Motor neuron (in vitro differentiated cells): ENCODE data around the gene CAP2. TPM values are rescaled to one million over a fixed set of nuclear protein-coding genes. Genes with fewer than 3 reads are reported as not detected.
A peak's percentile ranks its signal among the peaks of the same experiment; 100 is the strongest.
"Not testable (repeated sequence)": the region's sequence is repeated elsewhere in the genome, so short reads cannot be mapped to it uniquely, and the experiment has no call there.

Experiments
- ATAC-seq, 8 experiments: fragments of 200-7000 bp; cut with Tn5 transposase; replicated peaks in 6 of 8; 2 replicates each; pipeline ENCODE4 v1.8.0; 2021; ENCODE audit warnings: mild to moderate bottlenecking in 8 of 8, moderate library complexity in 8 of 8
- H3K27ac ChIP-seq, 2 donors: fragments of 250-450 bp; sonication (Bioruptor Pico); 2 replicates each; pipeline ENCODE4 v1.9.0; 2021; ENCODE audit warnings: antibody characterized with exemption in 2 of 2, mild to moderate bottlenecking in 2 of 2, moderate library complexity in 1 of 2
- H3K4me1 ChIP-seq, 2 donors: fragments of 250-450 bp; sonication (Bioruptor Pico); replicated peaks in 1 of 2; 2 replicates each; pipeline ENCODE4 v1.6.1; 2021; ENCODE audit warnings: antibody characterized with exemption in 2 of 2, mild to moderate bottlenecking in 2 of 2, moderate library complexity in 1 of 2
- H3K4me3 ChIP-seq, 5 donors: fragments of 250-450 bp; sonication (Bioruptor Pico); 2 replicates each; pipeline ENCODE4 v1.9.0; 2021; ENCODE audit warnings: antibody characterized with exemption in 5 of 5, mild to moderate bottlenecking in 5 of 5, moderate library complexity in 4 of 5
- WGBS, 10 experiments: fragments of 450-650 bp; shearing (Covaris generic); methylation state at CpG; one replicate each; pipeline ENCODE4 v1.0.0; 2022; 5-methylcytosine and 5-hydroxymethylcytosine counted together
- in situ Hi-C, 9 experiments: fragments of 400-800 bp; cut with MboI; loops; one replicate each; pipeline ENCODE4 v1.15.0; 2021; ENCODE audit warnings: low sequenced_read_pairs in 9 of 9, low pct_unique_long_range_greater_than_20kb in 2 of 9; ENCODE audit not compliant: unreplicated experiment in 9 of 9
- total RNA-seq, 8 experiments: library from RNA; unstranded; fragments of 300-600 nt; gene quantifications; 2 replicates each; pipeline versions ENCODE4 v1.2.3 to v1.2.4, GENCODE V29; 2022

Gene CAP2
- total RNA-seq, 8 experiments from 2014 or later, result 0.15 to 21.8 (median 10.7) TPM

DNA sequence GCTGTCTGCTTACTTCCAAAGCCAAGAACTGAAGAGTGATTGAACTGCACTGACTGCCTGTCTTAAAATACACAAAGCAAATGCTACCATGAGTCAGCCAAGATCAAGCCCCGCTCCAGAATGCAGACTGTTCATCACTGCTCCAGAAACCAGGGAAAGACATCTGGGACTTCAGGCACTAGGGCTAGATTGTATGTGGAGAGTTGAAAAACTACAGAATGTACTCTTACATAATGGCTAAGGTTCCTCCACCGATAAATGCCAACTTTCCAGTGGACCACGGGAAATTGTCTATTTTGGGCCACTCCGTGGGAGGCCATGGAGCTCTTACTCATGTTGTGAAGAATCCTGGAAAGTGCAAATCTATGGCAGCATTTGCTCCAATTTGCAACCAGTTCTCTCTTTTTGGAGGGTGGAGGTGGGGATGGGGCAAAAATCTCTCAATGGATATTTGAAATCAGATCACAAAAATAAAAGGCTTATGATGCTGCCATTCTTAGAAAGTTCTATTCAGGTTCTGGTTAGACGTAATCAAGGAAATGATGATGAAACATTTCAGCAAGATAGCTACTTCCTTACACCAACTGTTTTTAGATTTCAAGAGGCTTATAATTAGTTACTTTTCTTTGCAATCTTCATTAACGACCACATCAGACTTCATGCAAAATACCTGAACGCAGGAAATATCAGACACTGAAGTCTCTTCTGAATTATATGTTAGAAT is 11.8 kb upstream of the CAP2 start:
- WGBS, 10 experiments, result 23 to 100% (median 87%) methylated on average over 1 to 7 of the region's 7 CpGs
- in situ Hi-C loops, result no loop called here
- no peaks in the 10 kb centered on the region for H3K4me1 ChIP-seq
- no peak for ATAC-seq
- no peak overlapping the region for H3K27ac ChIP-seq
- no peak overlapping the region for H3K4me3 ChIP-seq

DNA sequence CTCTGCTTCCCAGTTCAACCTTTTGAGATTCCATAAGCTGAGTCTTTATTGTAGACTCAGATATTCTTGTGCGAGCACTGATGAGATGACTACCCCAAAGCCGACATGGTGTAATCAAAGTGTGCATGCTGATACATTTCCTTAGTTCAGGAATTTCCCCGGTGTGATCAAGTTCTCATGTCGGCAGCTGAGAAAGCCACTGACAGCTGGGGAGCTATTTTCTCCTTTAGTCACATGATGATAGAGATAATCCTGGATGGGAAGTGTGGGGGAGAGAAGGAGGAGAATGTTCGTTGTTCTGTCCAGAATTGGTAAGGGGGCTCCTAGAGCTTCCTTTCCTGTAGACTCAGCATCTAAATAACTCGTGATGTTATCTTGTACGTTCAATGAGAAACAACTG is 7.7 kb upstream of the CAP2 start:
- H3K4me3 ChIP-seq, result no peak overlapping the region
- no peaks in the 10 kb centered on the region for H3K4me1 ChIP-seq
- H3K27ac ChIP-seq, result no peak overlapping the region
- WGBS, 10 experiments, result 3 to 90% (median 56%) methylated on average over 1 to 7 of the region's 7 CpGs; no CpG with 5 or more reads in 2 of the 10 experiments
- in situ Hi-C loops, result no loop called here
- ATAC-seq, result no peak

DNA sequence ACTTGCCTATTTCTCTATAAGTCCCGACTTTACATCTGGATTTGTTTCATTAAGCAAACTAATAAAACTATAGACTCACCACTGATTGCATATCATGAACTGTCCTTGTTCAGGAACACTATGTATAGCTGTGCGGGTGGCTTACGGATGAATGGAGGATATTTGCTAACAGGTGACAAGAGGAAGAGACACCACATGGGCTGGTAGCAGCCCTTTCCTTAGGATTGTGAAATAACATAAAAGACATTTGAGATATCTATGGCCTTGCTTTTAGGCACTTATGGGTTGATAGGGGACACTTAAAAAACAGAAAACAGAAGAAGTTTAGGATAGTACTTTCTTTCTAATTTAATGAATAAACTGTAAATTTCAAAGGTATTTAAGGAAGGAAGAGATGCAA is 5.0 kb upstream of the CAP2 start:
- Histone ChIP-seq H3K27ac (no peak overlapping the region), H3K4me3 (no peak overlapping the region), H3K4me1 (peaks cover 5 to 10% of the 10 kb centered on the region in 2 donors)
- in situ Hi-C loops, result no loop called here
- 39 to 94% (median 66%) methylated on average over 2 to 3 of the region's 3 CpGs; no CpG with 5 or more reads in 2 of the 10 experiments for WGBS, 10 experiments
- ATAC-seq, result no peak

DNA sequence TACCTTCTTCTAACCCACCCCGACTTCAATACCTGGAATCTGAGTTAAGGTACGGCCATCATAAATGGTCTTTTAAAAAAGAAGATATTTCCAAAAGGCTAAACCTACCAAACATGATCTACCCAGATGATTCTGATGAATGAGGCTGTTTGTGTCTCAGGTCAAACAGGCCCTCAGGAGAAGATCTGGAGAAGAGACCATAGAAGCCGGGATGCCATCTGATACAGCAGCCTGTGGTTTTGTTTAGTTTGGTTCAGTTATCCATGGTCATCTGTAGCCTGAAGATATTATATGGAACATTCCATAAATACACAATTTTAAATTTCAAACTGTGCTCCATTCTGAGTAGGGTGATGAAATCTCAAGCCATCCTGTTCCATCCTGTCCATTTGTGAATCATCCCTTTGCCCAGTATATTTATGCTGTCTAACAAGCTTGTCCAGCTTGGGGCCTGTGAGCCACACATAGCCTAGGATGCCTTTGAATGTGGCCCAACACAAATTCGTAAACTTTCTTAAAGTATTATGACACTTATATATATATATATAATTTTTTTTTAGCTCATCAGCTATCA is 4.0 kb upstream of the CAP2 start:
- in situ Hi-C loops, result no loop called here
- WGBS, 10 experiments, result 64 to 100% (median 94%) methylated on average over 2 to 4 of the region's 4 CpGs; no CpG with 5 or more reads in 3 of the 10 experiments
- no peak overlapping the region for H3K27ac ChIP-seq
- no peak overlapping the region for H3K4me3 ChIP-seq
- ATAC-seq, result no peak
- peaks cover 5 to 10% of the 10 kb centered on the region in 2 donors for H3K4me1 ChIP-seq

DNA sequence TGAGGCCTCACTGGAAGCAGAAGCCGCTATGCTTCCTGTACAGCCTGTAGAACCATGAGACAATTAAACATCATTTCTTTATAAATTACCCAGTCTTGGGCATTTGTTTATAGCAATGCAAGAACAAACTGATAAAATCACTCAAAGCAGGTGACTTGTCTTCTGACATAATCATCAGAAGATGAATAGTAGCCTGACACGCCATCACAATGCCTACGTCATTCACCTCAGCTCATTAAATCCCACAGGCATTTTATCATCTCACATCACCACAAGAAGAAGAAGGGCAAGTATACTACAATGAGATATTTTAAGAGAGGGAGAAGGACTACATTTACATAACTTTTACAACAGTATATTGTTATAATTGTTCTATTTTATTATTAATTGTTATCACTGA is 3.1 kb upstream of the CAP2 start:
- in situ Hi-C loops, result no loop called here
- Histone ChIP-seq H3K4me1 (peaks cover 5 to 10% of the 10 kb centered on the region in 2 donors), H3K4me3 (no peak overlapping the region), H3K27ac (no peak overlapping the region)
- ATAC-seq, result no peak
- 66 to 100% (median 95%) methylated on average over 1 to 3 of the region's 3 CpGs; no CpG with 5 or more reads in 2 of the 10 experiments for WGBS, 10 experiments

GRCh38 chr6:17391976-17392375 is 1.4 kb upstream of the CAP2 start:
- Histone ChIP-seq H3K27ac (no peak overlapping the region), H3K4me3 (no peak overlapping the region), H3K4me1 (peaks cover 5 to 10% of the 10 kb centered on the region in 2 donors)
- ATAC-seq, result no peak
- WGBS, 10 experiments, result 64 to 100% (median 92%) methylated on average over 1 to 2 of the region's 2 CpGs
- in situ Hi-C loops, result no loop called here

DNA sequence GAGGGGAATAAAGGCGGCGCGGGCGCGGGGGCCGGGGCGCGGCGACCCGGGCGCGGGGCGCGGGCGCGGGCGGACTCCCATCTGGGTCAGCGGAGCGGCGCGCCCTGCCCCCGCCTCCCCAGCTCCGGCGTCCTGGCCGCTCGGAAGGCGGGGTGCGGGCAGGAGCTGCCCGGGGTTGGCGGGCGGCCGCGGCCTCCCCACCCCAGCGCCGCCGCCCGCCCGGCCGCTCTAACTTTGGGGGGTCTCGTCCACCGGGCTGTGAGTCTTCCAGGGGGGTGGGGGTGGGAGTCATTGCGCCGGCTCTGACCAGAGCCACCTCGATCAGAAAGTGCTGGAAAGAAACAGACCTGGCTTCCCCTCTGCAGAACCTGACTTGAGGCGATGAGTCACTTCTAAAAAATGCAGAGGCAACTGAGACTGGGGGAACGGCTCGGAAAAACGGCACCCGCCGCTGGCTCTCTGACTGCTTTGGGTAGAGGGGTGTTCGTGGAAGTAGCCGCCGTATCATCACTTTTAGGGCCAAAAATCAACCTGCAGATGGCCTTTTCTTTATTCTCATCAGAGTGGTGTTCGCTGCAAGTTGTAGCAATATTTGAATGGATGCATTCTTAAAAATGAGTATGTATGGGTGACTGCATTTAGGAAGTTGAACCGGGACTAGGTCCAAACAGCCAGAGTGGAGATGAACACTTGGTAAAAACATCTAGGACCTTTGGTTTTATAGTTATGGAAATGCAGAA is 667 bp downstream of the CAP2 start:
- WGBS, 10 experiments, result 0 to 17% (median 0%) methylated on average over 1 to 8 of the region's 55 CpGs; no CpG with 5 or more reads in 2 of the 10 experiments
- peak; percentile 72 to 84 (median 80) for ATAC-seq

DNA sequence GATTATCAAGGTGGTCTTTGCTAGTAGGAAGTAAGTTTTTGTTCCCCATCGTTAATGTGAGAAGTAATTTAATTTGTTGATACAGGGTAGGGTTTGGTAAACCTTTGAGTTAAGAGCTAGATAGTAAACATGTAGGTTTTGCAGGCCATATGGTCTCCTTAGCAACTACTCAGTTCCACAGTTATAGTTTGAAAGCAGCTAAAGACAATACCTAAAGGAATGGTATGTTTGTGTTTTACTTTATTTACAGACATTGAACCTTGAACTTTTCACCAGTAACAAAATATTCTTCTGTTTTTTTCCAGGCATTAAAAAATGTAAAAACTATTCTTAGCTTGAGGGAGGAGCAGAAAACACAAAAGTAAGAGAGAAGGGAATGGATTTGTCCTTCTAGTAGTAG is 1.7 kb downstream of the CAP2 start:
- Histone ChIP-seq H3K27ac (no peak overlapping the region), H3K4me1 (peaks cover 5 to 10% of the 10 kb centered on the region in 2 donors), H3K4me3 (no peak overlapping the region)
- no peak for ATAC-seq
- in situ Hi-C loops, result no loop called here
- WGBS, 10 experiments, result 27 to 100% (median 86%) methylated on average over 1 of the region's 1 CpG; no CpG with 5 or more reads in 1 of the 10 experiments

More for the DNA sequence above, 667 bp downstream of the CAP2 start:
- in situ Hi-C loops, result no loop called here
- Histone ChIP-seq H3K4me3 (peak overlapping the region; percentile 71 to 98 (median 90)), H3K27ac (peak overlapping the region; percentile 55 to 74), H3K4me1 (peaks cover 5 to 10% of the 10 kb centered on the region in 2 donors)

DNA sequence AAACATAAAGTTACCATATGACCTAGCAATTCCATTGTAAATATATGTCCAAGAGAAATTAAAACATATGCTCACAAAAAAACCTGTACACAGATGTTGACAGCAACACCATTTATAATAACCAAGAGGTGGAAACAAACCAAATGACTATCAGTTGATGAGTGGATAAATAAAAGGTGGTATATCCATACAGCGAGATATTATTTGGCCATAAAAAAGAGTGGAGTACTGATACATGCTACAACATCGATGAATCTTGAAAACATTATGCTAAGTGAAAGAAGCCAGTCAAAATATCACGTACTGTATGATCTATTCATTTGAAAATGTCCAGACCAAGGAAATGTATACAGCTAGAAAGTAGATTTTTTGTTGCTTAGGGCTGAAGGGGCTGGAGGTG is 2.9 kb downstream of the CAP2 start:
- H3K4me3 ChIP-seq, result no peak overlapping the region
- H3K4me1 ChIP-seq, result peaks cover 5 to 10% of the 10 kb centered on the region in 2 donors
- H3K27ac ChIP-seq, result no peak overlapping the region
- ATAC-seq, result no peak
- in situ Hi-C loops, result no loop called here
- 83 to 100% (median 91%) methylated on average over 1 to 3 of the region's 3 CpGs; no CpG with 5 or more reads in 1 of the 10 experiments for WGBS, 10 experiments

GRCh38 chr6:17397764-17398194 is 4.4 kb downstream of the CAP2 start:
- Histone ChIP-seq H3K4me3 (no peak overlapping the region), H3K4me1 (peaks cover 0 to 2% of the 10 kb centered on the region in 2 donors), H3K27ac (no peak overlapping the region)
- 0 to 91% (median 64%) methylated on average over 1 to 3 of the region's 3 CpGs for WGBS, 10 experiments
- in situ Hi-C loops, result no loop called here
- no peak for ATAC-seq

DNA sequence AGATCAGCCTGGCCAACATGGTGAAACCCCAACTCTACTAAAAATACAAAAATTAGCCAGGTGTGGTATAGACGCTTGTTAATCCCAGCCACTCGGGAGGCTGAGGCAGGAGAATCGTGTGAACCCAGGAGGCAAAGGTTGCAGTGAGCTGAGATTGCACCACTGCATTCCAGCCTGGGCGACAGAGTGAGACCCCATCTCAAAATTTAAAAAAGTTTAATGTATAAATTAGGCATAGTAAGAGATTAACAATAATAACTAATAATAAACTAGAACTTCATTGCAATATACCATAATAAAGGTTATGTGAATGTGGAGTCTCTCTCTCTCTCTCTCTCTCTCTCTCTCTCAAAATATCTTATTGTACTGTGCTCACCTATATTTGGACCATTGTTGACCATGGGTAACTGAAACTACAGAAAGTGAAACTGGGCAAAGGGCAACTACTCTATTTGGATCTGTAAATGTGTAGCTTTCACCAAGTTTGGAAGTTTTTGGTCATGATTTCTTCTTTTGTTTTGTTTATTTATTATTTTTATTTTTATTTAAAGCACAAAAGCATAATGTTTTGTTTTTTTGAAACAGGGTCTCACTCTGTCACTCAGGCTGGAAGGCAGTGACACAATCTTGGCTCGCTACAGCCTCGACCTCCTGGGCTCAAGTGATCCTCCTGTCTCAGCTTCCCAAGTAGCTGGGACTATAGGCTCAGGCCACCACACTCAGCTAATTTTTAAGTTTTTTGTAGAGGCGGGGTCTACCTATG is 12.0 kb downstream of the CAP2 start:
- in situ Hi-C loops, H3K4me3 ChIP-seq, H3K4me1 ChIP-seq, H3K27ac ChIP-seq, ATAC-seq: not testable (repeated sequence)
- 63 to 100% (median 85%) methylated on average over 1 to 7 of the region's 7 CpGs; no CpG with 5 or more reads in 1 of the 10 experiments for WGBS, 10 experiments

DNA sequence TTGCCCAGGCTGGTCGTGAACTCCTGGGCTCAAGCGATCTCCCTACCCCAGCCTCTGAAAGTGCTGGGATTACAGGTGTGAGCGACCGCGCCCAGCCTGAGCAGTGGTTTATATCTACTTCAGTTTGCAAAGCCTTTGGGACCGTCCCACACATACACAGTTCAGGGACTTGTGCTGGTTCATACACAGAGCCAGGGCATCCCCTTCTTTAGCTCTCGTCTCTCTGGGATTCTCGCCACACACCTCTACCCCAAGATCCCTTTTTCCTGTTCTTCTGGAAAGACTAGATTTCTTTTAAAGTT is 12.5 kb downstream of the CAP2 start:
- Histone ChIP-seq H3K4me3 (no peak overlapping the region), H3K27ac (no peak overlapping the region), H3K4me1 (no peaks in the 10 kb centered on the region)
- WGBS, 10 experiments, result 50 to 93% (median 80%) methylated on average over 1 to 8 of the region's 8 CpGs; no CpG with 5 or more reads in 3 of the 10 experiments
- ATAC-seq, result no peak
- in situ Hi-C loops, result no loop called here

- 0 to 100% (median 72%) methylated on average over 1 to 4 of the region's 4 CpGs; no CpG with 5 or more reads in 2 of the 10 experiments for WGBS, 10 experiments
- in situ Hi-C loops, result no loop called here
- no peak overlapping the region for H3K27ac ChIP-seq
- no peak for ATAC-seq
- no peaks in the 10 kb centered on the region for H3K4me1 ChIP-seq
- H3K4me3 ChIP-seq, result no peak overlapping the region
These were observed 14.7 kb downstream of the CAP2 start for GRCh38 chr6:17408081-17408480.
